Effector CD8-positive, alpha-beta T cell (primary cell): Measurements from ENCODE around the gene TYW1.
"Not testable (repeated sequence)": the region's sequence is repeated elsewhere in the genome, so short reads cannot be mapped to it uniquely, and the experiment has no call there.

ENCODE experiments used
- DNase-seq: peaks from one replicate; lab custom pipeline; 2025; lab: John Stamatoyannopoulos, UW

TYW1 gene

GRCh38 chr7:67043559-67043930, 46.9 kb downstream of the TYW1 start:
- not testable (repeated sequence) for DNase-seq

GRCh38 chr7:67045496-67045995, 48.9 kb downstream of the TYW1 start:
- no peak for DNase-seq

GRCh38 chr7:67046819-67047218, 50.2 kb downstream of the TYW1 start:
- DNase-seq, result not testable (repeated sequence)

- not testable (repeated sequence) for DNase-seq
These were observed 53.3 kb downstream of the TYW1 start for GRCh38 chr7:67049908-67050307.

GRCh38 chr7:67052161-67052560, 55.5 kb downstream of the TYW1 start:
- DNase-seq, result not testable (repeated sequence)

GRCh38 chr7:67056683-67057082, 60.0 kb downstream of the TYW1 start:
- no peak for DNase-seq

- not testable (repeated sequence) for DNase-seq
These were observed 64.7 kb downstream of the TYW1 start for GRCh38 chr7:67061321-67061720.

- DNase-seq, result not testable (repeated sequence)
These were observed 66.2 kb downstream of the TYW1 start for GRCh38 chr7:67062802-67063201.

GRCh38 chr7:67066950-67067622, 70.5 kb downstream of the TYW1 start:
- DNase-seq, result not testable (repeated sequence)

GRCh38 chr7:67076120-67076519, 79.5 kb downstream of the TYW1 start:
- not testable (repeated sequence) for DNase-seq

GRCh38 chr7:67082880-67083279, 86.2 kb downstream of the TYW1 start:
- DNase-seq, result not testable (repeated sequence)

- not testable (repeated sequence) for DNase-seq
These were observed 92.6 kb downstream of the TYW1 start for GRCh38 chr7:67089261-67089660.

- DNase-seq, result not testable (repeated sequence)
These were observed 94.4 kb downstream of the TYW1 start for GRCh38 chr7:67091053-67091452.

GRCh38 chr7:67098031-67098430, 101.4 kb downstream of the TYW1 start:
- not testable (repeated sequence) for DNase-seq

GRCh38 chr7:67099406-67099805, 102.8 kb downstream of the TYW1 start:
- not testable (repeated sequence) for DNase-seq

GRCh38 chr7:67100038-67100437, 103.4 kb downstream of the TYW1 start:
- DNase-seq, result not testable (repeated sequence)

GRCh38 chr7:67100956-67101361, 104.3 kb downstream of the TYW1 start:
- no peak for DNase-seq

GRCh38 chr7:67104937-67105336, 108.3 kb downstream of the TYW1 start:
- DNase-seq, result not testable (repeated sequence)

- no peak for DNase-seq
These were observed 108.7 kb downstream of the TYW1 start for GRCh38 chr7:67105377-67105776.

GRCh38 chr7:67106255-67106654, 109.6 kb downstream of the TYW1 start:
- DNase-seq, result not testable (repeated sequence)

GRCh38 chr7:67111342-67111741, 114.7 kb downstream of the TYW1 start:
- DNase-seq, result not testable (repeated sequence)

- not testable (repeated sequence) for DNase-seq
These were observed 118.0 kb downstream of the TYW1 start for GRCh38 chr7:67114483-67115246.

GRCh38 chr7:67120491-67120890, 123.9 kb downstream of the TYW1 start:
- not testable (repeated sequence) for DNase-seq
